ENCODE data around the gene VWA5A.

VWA5A gene

GRCh38 chr11:124172101-124172500, 56.9 kb downstream of the VWA5A start:
- no peak for DNase-seq

DNA sequence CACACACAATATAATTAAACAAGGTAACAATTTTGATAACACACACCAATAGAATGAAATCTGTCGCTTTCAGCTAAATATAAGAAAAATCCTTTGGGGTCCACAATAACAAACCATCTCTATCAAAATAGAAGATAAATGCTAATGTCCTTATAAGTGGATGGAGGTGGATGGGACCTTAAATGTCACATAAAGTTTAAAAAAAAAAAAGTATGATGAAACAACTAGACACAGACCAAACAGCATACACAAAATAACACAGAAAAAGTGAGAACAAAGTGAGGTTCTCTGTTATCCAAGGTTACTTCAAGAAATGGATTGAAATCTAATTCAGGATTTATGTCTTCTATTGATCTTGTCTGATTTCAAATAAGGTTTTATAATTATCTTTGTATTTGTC, 57.3 kb downstream of the VWA5A start:
- DNase-seq, result no peak

GRCh38 chr11:124174001-124174583, 58.8 kb downstream of the VWA5A start:
- DNase-seq, result no peak

DNA sequence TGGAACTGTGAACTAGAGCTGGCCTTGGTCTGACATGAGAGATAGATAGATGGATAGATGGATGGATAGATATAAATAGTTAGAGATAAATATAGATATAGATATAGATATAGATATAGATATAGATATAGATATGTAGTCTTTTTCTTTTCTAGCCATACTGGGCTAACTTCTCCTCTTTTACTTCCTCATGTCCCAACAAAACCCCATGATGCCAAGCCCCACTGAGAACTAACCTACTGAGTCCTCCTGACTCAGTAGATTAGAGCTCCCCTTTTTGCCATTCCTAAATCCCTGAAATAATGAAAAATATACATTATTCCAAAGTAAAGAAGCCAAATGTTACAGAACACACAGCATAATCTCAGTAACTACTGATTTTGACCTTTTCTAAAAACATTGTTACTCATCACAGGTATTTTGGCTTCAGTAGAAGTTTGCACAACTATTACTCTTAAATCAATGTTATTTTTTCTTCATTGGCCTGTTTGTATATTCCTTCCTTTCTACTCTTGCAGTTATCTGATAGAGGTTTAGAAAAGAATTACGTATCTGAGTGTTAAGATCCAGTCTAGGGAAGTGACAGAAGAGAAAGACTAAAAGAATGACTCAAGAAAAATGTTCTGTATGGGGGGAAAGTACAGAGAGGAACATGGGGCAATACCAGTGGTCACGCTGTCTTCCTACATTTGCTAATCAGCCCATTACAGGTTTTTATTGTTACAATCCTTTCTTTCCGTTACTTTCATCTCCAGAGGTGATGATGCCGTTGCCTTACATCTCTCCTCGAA, 61.9 kb downstream of the VWA5A start:
- no peak for DNase-seq

DNA sequence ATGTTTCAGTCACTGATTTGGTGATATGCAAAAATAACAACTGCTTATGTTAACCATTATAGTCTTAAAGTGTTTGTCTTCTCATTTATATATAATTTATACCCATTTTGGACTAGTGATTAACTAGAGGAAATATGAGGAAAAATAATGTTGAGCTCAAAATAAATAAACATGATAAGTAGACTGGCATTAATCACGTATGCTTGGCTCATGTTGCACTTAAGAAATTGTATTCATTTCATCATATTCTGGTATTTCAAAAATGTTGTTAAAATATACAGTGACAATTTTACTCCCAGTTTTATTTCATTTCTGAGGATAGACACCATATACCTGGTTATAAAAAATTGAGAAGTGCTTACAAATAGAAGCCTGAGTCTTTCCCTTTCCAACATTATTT, 64.1 kb downstream of the VWA5A start:
- DNase-seq, result no peak

GRCh38 chr11:124183068-124183467, 67.8 kb downstream of the VWA5A start, which contains the start of gene OR10D3:
TSS of gene OR10D3 (plus strand) at chr11:124183345. CDS start at chr11:124185270, 1,925 bp downstream.
- no peak for DNase-seq

GRCh38 chr11:124190298-124191139, 75.3 kb downstream of the VWA5A start:
- no peak for DNase-seq

- DNase-seq, result no peak
Measured at GRCh38 chr11:124193221-124194010, 78.2 kb downstream of the VWA5A start.

- DNase-seq, result no peak
Measured at GRCh38 chr11:124194293-124195188, 79.3 kb downstream of the VWA5A start.

DNA sequence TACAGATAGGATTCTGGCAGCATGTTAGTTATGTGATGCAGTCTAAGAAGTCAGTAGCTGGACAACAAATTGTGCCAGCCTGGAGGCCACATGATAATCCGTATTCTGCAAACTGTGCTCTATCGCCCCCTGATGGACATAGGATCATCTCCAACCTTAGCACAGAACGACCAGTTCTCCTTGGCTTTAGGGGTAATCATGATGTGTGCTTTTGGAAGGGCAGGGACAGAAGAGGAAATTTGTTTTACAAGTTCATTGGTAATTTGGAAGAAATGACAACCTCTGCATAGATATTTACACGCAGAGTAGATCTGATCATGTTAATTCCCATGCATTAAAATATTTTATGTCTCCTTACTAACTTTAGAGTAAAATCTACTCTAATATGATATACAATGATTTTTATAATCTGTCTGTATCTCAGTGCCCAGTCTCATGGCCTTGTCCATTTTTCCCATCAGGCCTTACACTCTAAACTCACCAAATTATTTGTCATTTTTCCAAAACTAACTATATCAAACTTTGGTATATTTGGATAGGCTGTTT, 80.0 kb downstream of the VWA5A start:
- DNase-seq, result no peak
